HG03103 (cell line): ENCODE results near the gene CLASRP.

ENCODE experiments used
- ATAC-seq: cut with Tn5 transposase; IDR thresholded peaks from one replicate; pipeline ENCODE4 v1.9.1; 2021; ENCODE audit warnings: low read depth; ENCODE audit not compliant: unreplicated experiment

CLASRP gene

GRCh38 chr19:45019187-45019586 lies 19.7 kb upstream of the CLASRP start:
- ATAC-seq = no peak

GRCh38 chr19:45020071-45020470 lies 18.8 kb upstream of the CLASRP start:
- ATAC-seq = no peak

DNA sequence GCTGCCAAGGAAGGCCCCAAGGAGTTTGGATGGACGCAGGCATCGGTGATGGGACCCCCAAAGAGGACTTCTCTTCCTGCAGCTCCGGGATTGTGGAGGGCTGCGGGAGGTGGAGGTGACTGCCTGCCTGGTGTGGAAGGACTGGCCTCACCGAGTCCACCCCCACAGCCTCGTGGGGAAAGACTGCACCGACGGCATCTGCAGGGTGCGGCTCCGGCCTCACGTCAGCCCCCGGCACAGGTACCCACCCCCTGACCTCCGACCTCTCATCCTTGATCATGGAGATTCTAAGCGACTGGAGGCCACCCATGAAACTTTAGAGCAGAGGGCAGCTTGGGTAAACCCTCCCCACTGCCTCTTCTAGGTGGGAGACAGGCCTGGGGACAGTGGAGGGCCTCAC lies 16.9 kb upstream of the CLASRP start:
- no peak for ATAC-seq

GRCh38 chr19:45023048-45023447 lies 15.8 kb upstream of the CLASRP start:
- ATAC-seq = no peak

GRCh38 chr19:45025264-45025663 lies 13.6 kb upstream of the CLASRP start:
- ATAC-seq = no peak

DNA sequence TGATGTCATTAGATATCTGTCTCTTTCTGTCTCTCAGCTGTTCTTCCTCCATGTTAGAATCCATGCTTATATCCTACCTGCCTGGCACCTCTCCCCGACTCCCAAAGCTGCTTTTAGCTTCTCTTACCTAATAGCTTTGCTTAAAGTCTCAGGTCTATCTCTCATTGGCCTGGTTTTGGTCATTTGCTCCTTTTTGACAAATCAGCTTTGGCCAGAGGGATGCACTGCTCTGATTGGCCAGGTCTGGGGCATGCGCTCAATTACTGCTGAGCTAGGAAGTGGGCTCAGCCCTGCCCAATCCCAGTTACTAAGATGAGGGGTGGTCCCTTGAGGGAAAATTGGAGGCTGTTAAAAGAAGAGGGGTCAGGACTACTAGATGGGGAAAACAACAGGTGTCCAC lies 11.5 kb upstream of the CLASRP start:
- ATAC-seq = no peak

- ATAC-seq = no peak
These were observed 8.0 kb upstream of the CLASRP start for GRCh38 chr19:45030825-45031224.

DNA sequence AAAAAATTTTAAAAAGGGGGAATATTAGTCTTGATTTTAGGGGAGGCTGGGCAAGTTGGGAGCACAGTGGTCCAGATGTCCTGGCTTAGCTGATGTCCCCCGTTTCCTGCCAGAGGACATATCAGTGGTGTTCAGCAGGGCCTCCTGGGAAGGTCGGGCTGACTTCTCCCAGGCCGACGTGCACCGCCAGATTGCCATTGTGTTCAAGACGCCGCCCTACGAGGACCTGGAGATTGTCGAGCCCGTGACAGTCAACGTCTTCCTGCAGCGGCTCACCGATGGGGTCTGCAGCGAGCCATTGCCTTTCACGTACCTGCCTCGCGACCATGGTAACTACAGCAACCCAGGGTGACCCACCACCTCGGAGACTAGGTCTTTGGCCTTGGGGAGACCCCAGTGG lies 6.4 kb upstream of the CLASRP start:
- no peak for ATAC-seq

- ATAC-seq = no peak
These were observed 3.1 kb upstream of the CLASRP start for GRCh38 chr19:45035755-45036154.

- ATAC-seq = no peak
These were observed 1.3 kb upstream of the CLASRP start for GRCh38 chr19:45037393-45038169.

GRCh38 chr19:45040059-45040771 lies 1.4 kb downstream of the CLASRP start:
- no peak for ATAC-seq

- ATAC-seq = no peak
These were observed 2.3 kb downstream of the CLASRP start for GRCh38 chr19:45041125-45041524.

DNA sequence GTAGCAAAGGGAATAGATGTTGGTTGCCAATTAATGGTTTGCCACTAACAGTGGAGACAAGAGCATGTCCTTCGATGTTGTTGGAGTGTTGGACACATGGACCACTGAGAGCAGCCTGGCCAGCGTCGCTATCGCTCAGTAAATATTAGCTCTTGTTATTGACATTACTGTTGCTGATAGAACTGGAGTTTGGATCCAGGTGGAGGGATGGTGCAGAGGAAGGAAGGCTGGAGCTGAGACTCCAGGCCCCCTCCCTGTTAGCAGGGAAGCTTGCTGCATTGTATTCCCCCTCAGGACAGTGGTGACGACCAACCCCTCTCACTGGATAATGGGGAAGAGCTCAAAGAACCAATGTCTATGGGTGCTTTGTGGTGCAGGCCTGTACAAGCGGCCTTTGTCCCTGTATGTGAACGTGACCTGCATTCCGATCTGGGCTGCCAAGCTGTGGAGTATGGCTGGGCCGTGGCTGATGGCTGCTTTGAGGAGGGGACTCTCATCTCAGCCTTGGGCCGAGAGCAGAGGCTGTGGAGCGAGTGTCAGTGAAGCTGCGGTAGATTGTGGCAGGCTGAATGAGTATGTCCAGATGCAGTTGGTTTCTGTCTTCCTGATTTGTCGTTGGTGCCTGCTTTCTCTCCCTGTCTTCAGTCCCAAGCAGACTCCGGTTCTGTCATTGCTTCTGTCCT lies 7.0 kb downstream of the CLASRP start:
- ATAC-seq = no peak

DNA sequence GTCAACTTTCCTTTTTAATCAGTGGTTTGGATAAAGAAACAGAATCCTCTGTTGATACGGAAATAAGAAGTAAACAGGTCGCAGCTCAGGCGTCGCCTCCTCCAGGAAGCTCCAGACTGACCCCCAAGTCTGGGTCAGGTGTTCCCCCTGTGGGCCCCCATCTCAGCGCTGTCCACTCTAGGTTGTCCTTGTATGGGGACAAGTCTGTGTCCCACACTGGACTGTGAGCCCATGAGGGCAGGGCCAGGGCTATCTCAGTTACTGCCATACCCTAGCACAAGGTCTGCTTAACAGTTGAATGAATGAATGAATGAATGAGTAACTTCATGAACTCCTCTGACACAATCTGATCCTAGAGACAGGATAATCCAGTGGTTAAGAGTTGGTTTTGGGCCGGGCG lies 7.5 kb downstream of the CLASRP start:
- no peak for ATAC-seq

- ATAC-seq = no peak
These were observed 8.4 kb downstream of the CLASRP start for GRCh38 chr19:45047188-45047797.

DNA sequence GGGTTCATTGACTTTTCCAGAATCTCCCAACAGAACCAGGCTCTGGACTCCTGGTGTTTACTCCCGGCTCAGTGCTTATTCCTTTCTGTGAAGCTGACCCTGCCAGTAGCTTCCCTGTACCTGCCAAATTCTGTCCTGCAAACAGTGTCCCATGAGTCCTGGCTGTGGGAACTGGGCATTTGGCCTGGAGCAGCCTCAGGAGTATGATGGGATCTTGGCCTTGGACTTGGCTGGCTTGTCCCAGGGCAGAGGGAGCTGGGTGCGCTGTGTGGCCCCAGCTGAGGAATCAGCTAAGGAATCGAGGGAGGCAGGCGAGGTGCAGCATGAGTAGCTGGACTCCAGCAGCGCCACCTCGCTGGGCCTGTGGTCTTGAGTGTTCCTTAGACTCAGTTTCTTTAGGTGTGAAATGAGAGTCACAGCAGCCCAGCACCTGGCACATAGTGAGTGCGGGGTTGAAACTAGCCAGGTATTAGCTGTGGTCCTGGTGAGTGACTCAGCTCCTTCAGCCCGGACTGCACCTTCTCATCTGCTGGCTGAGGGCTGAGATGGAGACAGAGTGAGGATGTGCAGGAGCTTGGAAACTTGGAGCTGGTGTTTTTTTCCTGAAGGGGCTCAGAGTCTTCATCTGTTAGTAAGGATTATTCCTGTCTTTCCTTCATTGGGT lies 10.4 kb downstream of the CLASRP start:
- no peak for ATAC-seq

- ATAC-seq = no peak
These were observed 11.2 kb downstream of the CLASRP start for GRCh38 chr19:45050036-45050435.

DNA sequence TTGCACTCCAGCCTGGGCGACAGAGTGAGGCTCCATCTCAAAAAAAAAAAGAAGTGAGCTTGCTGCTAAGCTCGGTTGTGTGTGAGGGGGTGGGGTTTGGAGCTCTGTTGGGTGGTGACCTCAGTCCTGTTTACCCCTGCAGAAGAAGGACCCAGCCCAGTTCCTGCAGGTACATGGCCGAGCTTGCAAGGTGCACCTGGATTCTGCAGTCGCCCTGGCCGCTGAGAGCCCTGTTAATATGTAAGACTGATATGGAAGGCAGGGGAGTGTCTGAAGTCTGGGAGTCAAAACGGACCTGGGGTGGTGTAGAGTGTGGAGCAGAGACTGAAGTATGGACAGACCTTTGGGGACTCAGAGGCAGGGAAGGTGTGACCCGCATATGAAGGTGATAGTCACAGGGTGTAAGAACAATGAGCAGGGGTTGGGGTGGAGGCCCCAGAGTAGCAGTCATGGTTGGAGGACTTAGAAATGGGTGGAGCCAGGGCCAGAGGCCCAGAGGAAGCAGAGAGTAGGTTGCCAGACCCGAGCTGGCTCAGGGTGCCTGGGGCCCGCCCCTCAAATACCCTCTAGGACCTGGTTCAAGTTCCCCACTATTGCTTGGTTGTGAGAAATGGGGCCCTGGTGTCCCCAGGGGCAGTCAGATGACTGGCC lies 13.2 kb downstream of the CLASRP start:
- no peak for ATAC-seq

GRCh38 chr19:45056831-45057230 lies 18.0 kb downstream of the CLASRP start:
- no peak for ATAC-seq

- ATAC-seq = no peak
These were observed 18.6 kb downstream of the CLASRP start for GRCh38 chr19:45057444-45057843.
